22Rv1 (cell line): ENCODE measurements around the gene EIF3C.
"Not testable (repeated sequence)": the region's sequence is repeated elsewhere in the genome, so short reads cannot be mapped to it uniquely, and the experiment has no call there.

Source experiments
- CTCF ChIP-seq: fragments of 450-650 bp; IDR thresholded peaks from 2 replicates; pipeline ENCODE4 v1.5.1; 2017; ENCODE audit warnings: mild to moderate bottlenecking
- ZFX ChIP-seq: fragments of 450-650 bp; IDR thresholded peaks from 2 replicates; pipeline ENCODE4 v1.6.1; 2017; ENCODE audit warnings: antibody characterized with exemption, borderline replicate concordance

GRCh38 chr16:28701384-28701783 lies 9.9 kb upstream of the EIF3C start:
- TF ChIP-seq CTCF, ZFX: not testable (repeated sequence)
